Astrocyte (in vitro differentiated cells and primary cell): ENCODE measurements around the gene CASK.

Experiments used
- CTCF ChIP-seq: IDR thresholded peaks from 2 replicates; pipeline ENCODE4 v1.5.1; 2011; ENCODE audit warnings: low read depth, mild to moderate bottlenecking, inconsistent platforms, low read length, moderate library complexity; ENCODE audit not compliant: insufficient read depth
- EZH2 ChIP-seq: IDR thresholded peaks from 2 replicates; pipeline ENCODE4 v1.6.1; 2012; ENCODE audit warnings: mild to moderate bottlenecking, low read length, inconsistent platforms; ENCODE audit not compliant: insufficient read depth

DNA sequence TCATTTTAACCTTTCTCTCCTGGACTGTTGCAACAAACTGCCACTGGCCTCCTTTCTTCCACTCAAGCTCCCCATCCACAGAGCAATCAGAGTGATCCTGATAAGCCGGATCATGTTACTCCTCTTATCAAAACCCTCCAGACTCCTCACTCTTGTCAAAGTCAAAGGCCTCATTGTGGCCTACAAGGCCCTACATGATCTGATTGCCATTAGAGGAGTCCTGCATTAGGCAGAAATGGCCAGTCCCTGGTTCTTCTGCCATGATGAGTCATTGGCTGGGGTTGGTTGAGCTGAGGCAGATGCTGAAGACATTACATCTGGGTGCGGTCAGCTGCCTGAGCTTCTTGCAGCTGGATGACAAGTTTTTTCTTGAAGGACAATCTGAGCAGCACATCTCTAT is 32.7 kb upstream of the CASK start:
- TF ChIP-seq CTCF (no peak), EZH2 (no peak)
